ENCODE data around the gene MOG. TPM values are rescaled to one million over a fixed set of nuclear protein-coding genes. Genes with fewer than 3 reads are reported as not detected.

MOG gene
- total RNA-seq, 2 experiments from 2014 or later, result not detected

DNA sequence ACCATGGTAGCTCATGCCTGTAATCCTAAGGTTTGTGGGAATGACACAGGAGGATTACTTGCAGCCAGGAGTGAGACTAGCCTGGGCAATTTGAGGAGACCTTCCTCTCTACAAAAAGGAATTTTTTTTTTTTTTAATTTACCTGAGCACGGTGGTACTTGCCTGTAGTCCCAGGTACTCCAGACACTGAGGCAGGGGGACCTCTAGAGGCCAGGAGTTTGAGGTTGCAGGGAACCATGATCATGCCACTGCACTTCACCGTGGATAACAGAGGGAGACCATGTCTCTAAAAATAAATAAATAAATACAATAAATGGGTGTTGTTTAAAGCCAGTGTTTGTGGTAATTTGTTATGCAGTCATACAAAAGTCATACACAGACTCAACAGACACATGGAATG is 64.0 kb downstream of the MOG start:
- peaks cover 7% of the 10 kb centered on the region for H3K4me1 ChIP-seq (ENCODE audit: insufficient read depth, low read length, poor library complexity, severe bottlenecking)
- no TSS peak for BruUV-seq (replicated peaks)
- intact Hi-C loops (cut with micrococcal nuclease; ENCODE audit: unreplicated experiment), result no loop called here
- DNase-seq (ENCODE audit: low spot score), result peak; percentile 40
- H3K9me3 ChIP-seq (ENCODE audit: low read length), result no peaks in the 10 kb centered on the region
- H2AFZ ChIP-seq (ENCODE audit: low read length), result no peak overlapping the region
- POLR2A ChIA-PET, result no interaction called here
- no peaks in the 10 kb centered on the region for H4K20me1 ChIP-seq (ENCODE audit: insufficient read depth, low read length)
- peaks cover 6% of the 10 kb centered on the region; the same call in 1 of the 2 replicates for H3K36me3 ChIP-seq (ENCODE audit: insufficient read depth, low read length)
- no peak overlapping the region for H3K27ac ChIP-seq (ENCODE audit: low read depth, low read length, poor library complexity, severe bottlenecking)
- TF ChIP-seq EZH2phosphoT487 (IDR thresholded peaks at IDR 0.05; ENCODE audit: borderline replicate concordance, low read depth, low read length) (no peak), CTCF (conservative IDR thresholded peaks at IDR 0.05; ENCODE audit: low read length) (peak; percentile 71)
- no peak overlapping the region for H3K4me2 ChIP-seq (ENCODE audit: low read length)
- no peak overlapping the region for H3K4me3 ChIP-seq (ENCODE audit: low read depth, low read length, poor library complexity, severe bottlenecking)
- CTCF ChIA-PET (ENCODE audit: unreplicated experiment), result no interaction called here
- H3K79me2 ChIP-seq (ENCODE audit: insufficient read depth, low read depth, low read length), result no peaks in the 10 kb centered on the region
- H3K9me2 ChIP-seq (ENCODE audit: insufficient read depth, low read length), result no peaks in the 10 kb centered on the region

Small RNA genes within 50 kb of the gene (small RNA-seq; reads per million reads assigned to genes)
- 0.21 reads per million for gene SUMO2P1

Other genes with a start within 250 kb of the MOG start
- not detected in 2 replicates for gene OR12D1, start 242.2 kb upstream of the MOG start, total RNA-seq (2014; rRNA removed; shearing (Covaris generic))
- not detected in 2 replicates for gene OR12D1, start 242.2 kb upstream of the MOG start, total RNA-seq (2022)
- gene OR10C1, start 217.8 kb upstream of the MOG start, total RNA-seq (2014; rRNA removed; shearing (Covaris generic)), result not detected in 2 replicates
- gene OR10C1, start 217.8 kb upstream of the MOG start, total RNA-seq (2022), result not detected in 2 replicates
- gene OR11A1, start 200.0 kb upstream of the MOG start, total RNA-seq (2014; rRNA removed; shearing (Covaris generic)), result not detected in 2 replicates
- gene OR11A1, start 200.0 kb upstream of the MOG start, total RNA-seq (2022), result not detected in 2 replicates
- gene OR2H1, start 199.9 kb upstream of the MOG start, total RNA-seq (2014; rRNA removed; shearing (Covaris generic)), result not detected in 2 replicates
- not detected in 2 replicates for gene OR2H1, start 199.9 kb upstream of the MOG start, total RNA-seq (2022)
- not detected in 2 replicates for gene MAS1L, start 169.1 kb upstream of the MOG start, total RNA-seq (2014; rRNA removed; shearing (Covaris generic))
- not detected in 2 replicates for gene MAS1L, start 169.1 kb upstream of the MOG start, total RNA-seq (2022)
- not detected in 2 replicates for gene UBD, start 97.4 kb upstream of the MOG start, total RNA-seq (2014; rRNA removed; shearing (Covaris generic))
- gene UBD, start 97.4 kb upstream of the MOG start, total RNA-seq (2022), result not detected in 2 replicates
- gene OR2H2, start 72.0 kb upstream of the MOG start, total RNA-seq (2014; rRNA removed; shearing (Covaris generic)), result not detected in 2 replicates
- gene OR2H2, start 72.0 kb upstream of the MOG start, total RNA-seq (2022), result not detected in 2 replicates
- gene GABBR1, start 23.9 kb upstream of the MOG start, total RNA-seq (2014; rRNA removed; shearing (Covaris generic)), result 12.9 and 21.6 TPM in 2 replicates
- gene GABBR1, start 23.9 kb upstream of the MOG start, total RNA-seq (2022), result 33.6 and 37.1 TPM in 2 replicates
- gene ZFP57, start 24.1 kb downstream of the MOG start, total RNA-seq (2014; rRNA removed; shearing (Covaris generic)), result not detected in 2 replicates
- not detected in 2 replicates for gene ZFP57, start 24.1 kb downstream of the MOG start, total RNA-seq (2022)
- 83.2 and 140 TPM in 2 replicates for gene HLA-F, start 66.3 kb downstream of the MOG start, total RNA-seq (2014; rRNA removed; shearing (Covaris generic))
- 56.0 and 65.8 TPM in 2 replicates for gene HLA-F, start 66.3 kb downstream of the MOG start, total RNA-seq (2022)
- gene HLA-G, start 170.7 kb downstream of the MOG start, total RNA-seq (2014; rRNA removed; shearing (Covaris generic)), result not detected in 2 replicates
- gene HLA-G, start 170.7 kb downstream of the MOG start, total RNA-seq (2022), result 0.57 and 0.70 TPM in 2 replicates

Data from OCI-LY7 (cell line).